ENCODE measurements around the gene CPN2. TPM values are rescaled to one million over a fixed set of nuclear protein-coding genes. Genes with fewer than 3 reads are reported as not detected.

Gene CPN2
- total RNA-seq, 1 donor from 2014 or later, result not detected

GRCh38 chr3:194300382-194300758 lies 50.8 kb downstream of the CPN2 start:
- DNase-seq (ENCODE audit: extremely low read depth, low read depth, low spot score), result no peak

DNA sequence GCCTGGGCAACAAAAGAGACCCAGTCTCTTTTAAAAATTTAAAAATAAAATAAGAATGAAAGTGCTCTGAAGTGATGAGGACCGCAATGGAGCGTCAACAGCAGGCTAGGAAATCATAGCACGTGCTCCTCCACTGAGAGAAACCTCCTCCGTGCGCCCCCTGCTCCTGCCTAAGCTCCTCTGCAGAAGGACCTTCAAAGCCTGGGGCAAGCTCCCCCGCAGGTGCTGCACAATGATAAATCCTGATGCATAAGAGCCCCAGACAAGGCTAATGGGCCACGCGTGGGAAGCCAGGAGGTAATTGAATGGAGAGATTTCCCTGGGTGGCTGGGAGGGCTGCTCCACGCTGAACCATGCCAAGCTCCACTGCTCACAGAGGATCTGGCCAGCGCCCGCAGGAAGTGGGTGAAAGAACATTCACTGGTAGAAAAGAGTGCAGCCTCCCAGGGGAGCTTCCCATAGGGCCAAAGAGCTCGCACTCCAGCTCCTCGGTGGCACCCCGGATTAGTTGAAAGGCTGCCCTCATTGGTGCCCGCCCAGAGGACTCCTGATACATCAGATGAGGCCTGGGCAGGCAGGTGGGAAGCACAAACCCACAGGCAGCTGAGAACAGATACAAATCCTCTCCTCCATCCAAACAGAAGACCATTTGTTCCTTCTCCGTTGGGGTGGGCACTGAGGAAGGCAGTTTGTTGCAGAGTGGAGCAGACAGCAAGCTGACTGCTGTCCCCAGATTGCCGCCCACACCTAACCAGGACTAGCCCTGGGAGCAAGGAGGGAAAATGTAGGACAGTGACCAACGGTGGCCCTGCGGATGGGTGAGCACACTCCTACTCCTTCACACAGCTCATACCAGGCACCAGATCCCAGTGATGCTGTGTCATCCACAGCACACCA lies 52.5 kb downstream of the CPN2 start:
- no peak for DNase-seq (ENCODE audit: extremely low read depth, low read depth, low spot score)

DNA sequence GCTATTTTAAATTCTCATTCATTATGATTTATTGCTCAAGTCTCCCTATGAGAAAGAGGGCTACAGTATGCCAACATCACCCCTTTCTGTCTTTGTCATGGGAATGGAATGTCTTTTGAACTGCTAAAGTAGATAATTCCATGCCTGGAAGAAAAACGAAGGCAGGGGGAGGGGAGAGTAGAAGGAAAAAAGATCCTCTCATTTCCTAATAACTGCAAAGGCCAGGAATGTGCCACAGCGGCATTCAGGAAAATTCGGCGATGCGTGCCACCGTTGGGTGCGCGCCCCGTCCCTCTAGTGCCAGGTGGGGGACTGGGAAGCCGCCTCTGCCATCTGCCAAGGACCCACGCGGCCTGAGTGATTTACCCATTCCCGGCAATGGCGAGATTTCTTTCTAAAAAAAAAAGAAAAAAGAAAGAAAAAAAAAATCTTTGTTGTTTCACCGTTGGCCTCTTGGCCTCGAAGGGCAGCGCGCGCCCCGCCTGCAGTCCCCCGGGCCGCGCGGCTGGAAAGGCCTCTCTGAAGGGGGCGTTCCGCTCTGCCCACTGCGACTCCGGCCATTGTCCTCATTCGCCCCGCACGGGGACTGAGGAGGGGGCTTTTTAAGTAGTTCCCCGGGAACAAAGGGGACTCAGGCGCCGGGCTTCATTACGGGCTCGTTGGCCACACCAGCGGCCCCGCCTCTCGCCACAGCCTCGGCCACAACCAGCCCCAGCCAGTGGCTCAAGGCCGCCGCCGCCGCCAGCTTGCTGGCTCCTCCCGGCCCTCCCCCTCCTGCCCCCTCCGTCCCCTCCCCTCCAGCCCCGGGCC lies 54.5 kb downstream of the CPN2 start:
- DNase-seq (ENCODE audit: extremely low read depth, low read depth, low spot score), result no peak

GRCh38 chr3:194294895-194295214 lies 56.3 kb downstream of the CPN2 start:
- no peak for DNase-seq (ENCODE audit: extremely low read depth, low read depth, low spot score)

DNA sequence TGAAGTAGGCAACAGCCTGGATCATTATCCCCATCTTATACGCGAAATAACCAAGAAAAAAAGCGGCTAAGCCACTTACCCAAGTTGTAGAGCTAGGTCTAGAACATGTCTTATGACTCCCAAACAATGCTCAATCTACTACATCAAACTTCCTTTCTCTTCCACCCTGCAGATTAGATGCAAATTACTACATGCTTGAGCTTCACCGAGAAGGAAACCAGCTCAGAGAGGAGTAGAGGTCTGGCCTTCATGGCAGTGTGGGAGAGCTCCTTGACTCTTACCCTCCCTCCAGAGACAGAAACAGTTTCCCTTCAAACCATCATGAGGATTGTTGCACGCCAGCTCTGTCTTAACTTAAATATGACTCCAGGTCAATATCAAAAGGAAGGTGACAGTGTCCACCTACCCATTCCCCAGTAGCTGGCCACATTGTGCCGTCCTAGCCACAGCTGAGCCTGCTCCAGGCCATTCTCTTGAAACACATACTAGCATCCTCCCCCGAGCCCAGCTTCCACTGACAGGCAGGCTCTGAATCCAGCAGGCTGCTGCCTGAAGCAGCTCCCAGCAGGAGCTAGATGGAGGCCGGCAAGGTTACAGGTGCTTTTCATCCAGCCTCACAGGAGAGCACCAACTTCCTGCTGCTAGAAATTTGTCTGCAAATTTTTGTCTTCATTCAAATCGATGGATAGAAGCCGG lies 56.8 kb downstream of the CPN2 start:
- DNase-seq (ENCODE audit: extremely low read depth, low read depth, low spot score), result no peak

DNA sequence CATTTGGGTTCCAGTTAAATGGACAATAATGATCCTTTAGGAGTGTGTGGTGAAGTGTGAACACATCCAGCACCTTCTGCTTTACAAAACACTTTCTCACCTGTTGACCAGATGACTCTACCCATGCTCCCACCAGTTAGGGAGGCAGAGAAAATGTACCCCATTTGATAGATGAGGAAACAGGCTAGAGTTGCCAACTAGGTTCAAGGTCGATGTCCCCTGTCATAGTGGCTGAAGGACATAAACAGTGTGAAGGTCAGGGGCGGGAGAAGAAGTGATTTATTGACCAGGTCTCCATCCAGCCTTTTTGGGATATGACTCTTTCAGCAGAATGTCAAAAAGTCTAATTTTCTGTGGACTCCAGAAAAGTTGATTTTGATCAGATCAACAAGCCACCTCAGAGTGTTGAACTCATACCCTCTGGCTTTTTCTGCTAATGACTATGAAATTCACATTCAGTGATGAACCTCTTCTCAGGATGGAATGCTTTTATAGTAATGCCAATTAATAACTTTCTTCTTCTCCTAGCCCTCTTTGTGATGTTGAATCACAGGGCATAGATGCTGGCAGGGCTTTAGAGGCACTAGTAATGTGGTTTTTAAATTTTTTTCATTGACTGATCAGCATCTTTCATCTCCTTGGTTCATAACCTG lies 57.5 kb downstream of the CPN2 start:
- DNase-seq (ENCODE audit: extremely low read depth, low read depth, low spot score), result no peak

- DNase-seq (ENCODE audit: extremely low read depth, low read depth, low spot score), result no peak
Observed at GRCh38 chr3:194292331-194292730, 58.8 kb downstream of the CPN2 start.

Other genes with a start within 250 kb of the CPN2 start
- 87.7 and 127 TPM in 2 replicates for gene HES1, start 215.2 kb downstream of the CPN2 start, total RNA-seq
- not detected in 2 replicates for gene LRRC15, start 18.4 kb upstream of the CPN2 start, total RNA-seq
- gene GP5, start 47.9 kb upstream of the CPN2 start, total RNA-seq, result 0.29 TPM in 1 of 2 replicates, not detected in the other
- 75.0 and 98.2 TPM in 2 replicates for gene ATP13A3, start 135.7 kb upstream of the CPN2 start, total RNA-seq